Inferior parietal cortex (tissue), 1 donor: ENCODE data around the gene ARHGDIG.

ENCODE experiments used
- DNase-seq: peaks from one replicate; pipeline ENCODE4 v3.0.0-alpha.2; 2016; ENCODE audit errors: extremely low spot score

Gene ARHGDIG

GRCh38 chr16:280991-281659 lies 734 bp downstream of the ARHGDIG start:
- no peak for DNase-seq

DNA sequence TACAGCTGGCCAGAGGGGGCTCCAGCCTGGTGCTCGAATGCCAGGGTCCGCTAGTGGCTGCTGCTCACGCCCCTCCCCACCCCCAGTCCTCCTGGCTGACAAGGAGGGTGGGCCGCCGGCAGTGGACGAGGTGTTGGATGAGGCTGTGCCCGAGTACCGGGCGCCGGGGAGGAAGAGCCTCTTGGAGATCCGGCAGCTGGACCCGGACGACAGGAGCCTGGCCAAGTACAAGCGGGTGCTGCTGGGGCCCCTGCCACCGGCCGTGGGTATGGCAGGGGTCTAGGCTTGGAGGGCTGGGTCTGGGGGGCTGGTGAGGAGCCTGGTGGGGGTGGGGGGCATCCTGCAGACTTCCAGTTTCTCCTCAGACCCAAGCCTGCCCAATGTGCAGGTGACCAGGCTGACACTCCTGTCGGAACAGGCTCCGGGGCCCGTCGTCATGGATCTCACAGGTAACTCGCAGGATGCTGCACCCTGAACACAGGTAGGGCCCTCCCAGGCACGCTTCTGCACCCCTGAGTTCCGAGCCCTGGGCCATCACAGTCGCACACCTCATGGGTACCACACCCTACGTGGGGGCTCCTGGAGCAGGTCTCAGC lies 1.4 kb downstream of the ARHGDIG start:
- DNase-seq: no peak

- no peak for DNase-seq
These were observed 2.1 kb downstream of the ARHGDIG start for GRCh38 chr16:282491-282890.

DNA sequence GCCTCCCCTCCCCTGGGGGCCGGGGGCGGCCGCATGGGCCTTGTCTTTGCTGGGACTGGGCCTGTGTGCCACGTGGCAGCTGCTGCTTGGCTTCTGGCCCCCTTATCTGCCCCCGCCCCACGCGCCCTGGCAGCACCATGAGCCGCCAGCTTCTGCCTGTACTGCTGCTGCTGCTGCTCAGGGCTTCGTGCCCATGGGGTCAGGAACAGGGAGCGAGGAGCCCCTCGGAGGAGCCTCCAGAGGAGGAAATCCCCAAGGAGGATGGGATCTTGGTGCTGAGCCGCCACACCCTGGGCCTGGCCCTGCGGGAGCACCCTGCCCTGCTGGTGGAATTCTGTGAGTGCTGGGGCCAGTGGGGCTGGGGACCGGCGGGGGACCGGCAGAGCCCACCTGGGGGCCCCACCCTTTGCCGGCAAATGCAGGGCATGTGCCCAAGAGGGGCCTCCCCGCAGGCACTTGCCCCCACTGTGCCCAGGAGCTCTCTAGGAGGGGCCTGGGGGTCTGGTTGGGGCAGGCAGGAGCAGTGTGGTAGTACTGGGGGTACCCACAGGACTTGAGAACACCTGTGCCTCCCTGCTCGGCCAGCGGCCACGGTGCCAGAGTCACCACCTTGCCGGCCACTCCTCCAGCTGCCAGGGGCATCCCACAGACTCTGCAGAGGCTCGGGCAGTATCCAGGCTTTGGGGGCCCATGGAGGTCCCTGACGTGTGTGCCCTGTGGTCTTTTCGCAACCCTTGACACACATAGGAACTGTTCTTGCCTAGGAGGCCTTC lies 2.8 kb downstream of the ARHGDIG start, which contains the start of gene PDIA2:
TSS of gene PDIA2 (plus strand) at position 132 of the 773 bp plus-strand sequence. CDS start at position 138, 6 bp downstream.
- DNase-seq: no peak

GRCh38 chr16:284204-285120 lies 4.1 kb downstream of the ARHGDIG start:
- no peak for DNase-seq

GRCh38 chr16:285146-286055 lies 5.0 kb downstream of the ARHGDIG start:
- DNase-seq: no peak

GRCh38 chr16:286491-287297 lies 6.3 kb downstream of the ARHGDIG start:
- no peak for DNase-seq

GRCh38 chr16:287298-287811 lies 7.0 kb downstream of the ARHGDIG start:
- no peak for DNase-seq

DNA sequence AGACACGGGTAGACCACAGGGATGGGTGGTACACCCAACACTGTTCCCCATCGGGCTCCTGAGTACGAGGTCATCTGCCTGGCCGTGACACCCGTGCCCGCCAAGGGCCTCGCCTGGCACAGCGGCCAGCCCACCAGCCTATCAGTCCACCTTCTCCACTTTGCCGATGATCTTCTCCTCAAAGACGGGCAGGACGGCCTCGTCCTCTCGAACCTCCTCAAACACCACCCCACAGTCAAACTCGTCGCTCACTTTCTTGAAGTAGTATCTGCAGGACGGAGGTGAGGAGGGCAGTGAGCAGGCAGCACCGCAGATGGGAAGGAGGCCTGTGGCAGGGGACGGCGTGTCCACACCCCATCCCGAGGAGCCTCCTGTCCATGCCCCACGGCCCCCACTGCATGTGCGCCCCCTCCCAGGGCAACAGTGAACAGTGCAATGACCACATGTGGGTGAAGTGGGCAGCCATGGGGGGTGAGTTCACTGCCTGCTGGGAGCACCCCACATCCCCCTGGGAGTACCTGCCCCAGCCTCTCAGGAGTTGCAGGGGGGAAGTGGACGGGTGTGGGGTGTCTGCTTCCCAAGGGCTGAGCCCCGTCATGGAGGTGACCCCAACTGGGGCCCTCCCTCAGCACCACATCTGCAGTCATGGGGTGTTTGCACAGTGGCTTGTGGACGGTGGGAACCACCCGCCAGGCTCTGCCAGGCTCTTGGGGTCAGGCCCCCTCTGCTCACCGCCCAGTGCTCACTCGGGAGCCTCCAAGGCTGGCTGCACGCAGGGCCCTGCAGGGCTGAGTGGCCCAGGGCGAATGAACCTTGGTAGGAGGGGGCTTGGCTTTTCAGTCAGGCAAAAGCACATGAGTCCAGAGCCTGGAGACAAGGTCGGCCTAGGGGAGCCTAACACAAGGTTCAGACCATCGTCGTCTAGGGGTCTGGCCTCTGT lies 7.9 kb downstream of the ARHGDIG start:
- DNase-seq: no peak

DNA sequence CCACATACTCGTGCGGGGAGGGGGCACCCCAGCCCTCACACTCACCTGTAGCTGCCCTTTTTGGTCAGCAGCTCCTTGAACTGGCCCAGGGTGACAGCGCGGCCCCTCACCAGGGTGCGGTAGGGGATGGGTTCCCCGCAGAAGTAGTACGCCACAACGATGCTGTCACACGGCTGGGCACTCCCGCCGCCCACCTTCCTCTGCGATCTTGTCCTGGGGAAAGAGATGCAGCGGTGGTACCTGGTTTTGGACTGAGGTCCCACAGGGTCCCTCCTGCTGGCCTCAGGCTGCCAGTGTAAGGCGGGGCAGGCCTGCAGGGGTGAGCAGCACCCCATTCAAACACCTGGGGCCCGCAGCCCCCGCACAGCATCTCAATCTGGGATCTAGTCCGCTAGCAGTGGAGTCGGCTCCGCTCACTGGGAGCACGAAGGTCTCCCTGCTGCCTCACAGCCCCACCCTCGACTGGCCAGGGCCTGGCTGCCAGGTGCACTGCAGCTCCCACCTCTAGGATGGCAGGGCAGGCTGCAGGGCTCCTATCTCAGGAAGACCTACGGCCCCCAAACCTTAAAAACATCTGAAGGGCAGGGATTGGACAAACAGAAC lies 9.1 kb downstream of the ARHGDIG start:
- no peak for DNase-seq

DNA sequence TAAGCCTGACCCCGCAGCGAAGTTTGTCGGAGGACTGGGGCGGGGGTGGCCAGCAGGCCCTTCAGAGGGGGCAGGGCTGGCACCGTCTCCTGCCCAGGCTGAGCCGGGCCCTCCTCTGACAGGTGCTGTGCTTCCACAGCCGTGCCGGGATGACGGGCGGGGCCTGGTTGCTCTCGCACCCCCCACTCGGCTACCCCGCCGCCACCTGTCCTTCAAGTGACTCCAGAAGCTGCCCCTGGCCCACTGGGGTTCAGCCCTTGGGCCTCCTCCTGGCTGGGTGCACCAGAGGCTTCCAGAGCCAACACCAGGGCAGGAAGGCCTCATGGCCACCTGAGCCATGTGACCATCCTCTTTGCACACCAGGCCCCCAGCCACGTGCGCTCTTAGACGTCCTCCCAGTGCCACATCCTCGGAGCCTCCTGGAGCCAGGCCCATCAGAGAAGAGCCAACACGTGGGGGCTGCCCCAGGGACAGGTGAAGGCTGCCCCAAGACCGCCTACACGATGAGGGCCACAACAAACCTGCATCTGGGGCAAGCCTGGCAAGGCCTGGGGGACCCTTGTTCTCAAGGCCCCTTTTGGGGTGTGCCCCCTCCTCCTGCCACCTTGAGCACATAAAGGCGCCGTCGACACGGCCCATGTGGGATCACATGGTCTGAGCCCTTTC lies 9.8 kb downstream of the ARHGDIG start:
- no peak for DNase-seq

- DNase-seq: no peak
These were observed 10.5 kb downstream of the ARHGDIG start for GRCh38 chr16:290681-291405.

DNA sequence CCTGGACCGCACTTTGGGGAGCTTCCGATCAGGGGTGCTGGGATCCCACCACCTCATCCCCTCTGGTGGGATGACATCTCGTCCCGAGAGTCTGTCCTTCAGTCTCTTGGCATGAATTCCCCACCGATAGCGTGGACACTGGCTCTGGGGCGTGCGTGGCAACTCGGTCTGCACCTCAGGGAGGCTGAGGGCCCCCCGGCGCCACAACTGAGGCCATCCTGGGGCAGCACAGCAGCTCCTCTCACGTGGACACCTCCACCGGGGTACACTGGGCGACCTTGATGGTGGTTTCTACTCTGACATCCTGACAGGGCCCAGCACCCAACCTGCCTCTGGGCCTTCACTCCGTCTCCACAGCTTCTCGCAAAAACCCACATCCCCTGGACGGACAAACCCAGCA lies 11.1 kb downstream of the ARHGDIG start:
- DNase-seq: no peak

DNA sequence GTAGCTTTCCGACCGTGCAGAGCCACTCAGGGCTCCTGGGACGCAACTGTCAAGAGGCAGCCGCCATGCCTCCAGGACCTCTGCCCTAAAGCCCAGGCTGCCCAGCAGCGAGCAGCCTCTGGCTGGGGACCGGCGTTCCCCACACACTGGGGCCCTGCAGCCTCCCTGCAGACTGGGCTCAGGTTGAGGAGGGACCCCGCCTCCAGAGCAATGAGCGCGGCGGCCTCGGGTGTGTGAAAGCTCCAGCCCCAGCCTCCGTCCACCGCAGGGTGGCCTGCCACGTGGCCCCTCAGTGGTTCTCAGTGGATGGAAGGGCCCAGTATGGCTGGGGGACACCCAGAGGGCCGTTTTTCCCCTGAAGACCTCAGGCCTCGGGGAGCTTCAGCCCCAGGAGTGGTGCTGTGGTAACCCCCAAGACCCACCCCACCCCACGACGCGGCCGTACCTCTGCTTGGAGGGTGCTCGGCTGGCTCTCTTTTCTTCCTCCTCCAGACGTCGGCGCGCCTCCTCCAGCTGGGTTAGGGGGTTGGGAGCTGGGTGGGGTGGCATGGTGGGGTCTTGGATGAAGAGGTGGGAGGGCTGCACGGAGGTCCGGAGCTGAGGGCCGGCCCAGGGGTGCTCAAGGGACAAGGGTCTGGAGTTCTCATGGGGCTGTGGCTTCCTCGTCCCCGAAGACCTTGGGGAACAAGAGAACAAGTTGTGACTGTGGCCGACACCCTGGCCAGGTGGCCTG lies 12.8 kb downstream of the ARHGDIG start:
- DNase-seq: no peak

DNA sequence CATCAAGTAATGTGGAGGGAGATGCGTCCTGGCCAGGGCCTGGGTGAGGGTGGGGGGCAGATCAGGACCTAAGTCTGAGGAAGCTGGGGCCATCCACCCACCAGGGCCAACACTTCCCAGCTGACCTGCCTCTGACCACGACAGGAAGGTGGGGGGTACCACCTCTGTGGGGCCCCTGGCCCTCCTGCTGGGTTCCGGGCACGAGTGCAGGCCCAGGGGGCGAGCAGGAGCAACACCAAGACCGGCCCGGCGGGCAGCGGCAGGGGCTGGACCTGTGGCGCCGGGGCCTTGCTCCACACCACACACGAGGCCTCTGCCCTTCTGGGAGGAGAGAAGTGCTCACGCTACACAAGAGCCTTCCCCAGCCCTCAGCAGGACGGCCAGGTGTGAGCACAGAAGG lies 15.9 kb downstream of the ARHGDIG start:
- DNase-seq: no peak
